Activated T-cell treated with anti-CD3 and anti-CD28 coated beads, Interleukin-2, amount 50 U/mL, for 1 hour (primary cell): Measurements from ENCODE around the gene BSG.

Experiments used
- DNase-seq: peaks from one replicate; pipeline ENCODE4 v3.0.0-alpha.2; 2020

BSG gene

DNA sequence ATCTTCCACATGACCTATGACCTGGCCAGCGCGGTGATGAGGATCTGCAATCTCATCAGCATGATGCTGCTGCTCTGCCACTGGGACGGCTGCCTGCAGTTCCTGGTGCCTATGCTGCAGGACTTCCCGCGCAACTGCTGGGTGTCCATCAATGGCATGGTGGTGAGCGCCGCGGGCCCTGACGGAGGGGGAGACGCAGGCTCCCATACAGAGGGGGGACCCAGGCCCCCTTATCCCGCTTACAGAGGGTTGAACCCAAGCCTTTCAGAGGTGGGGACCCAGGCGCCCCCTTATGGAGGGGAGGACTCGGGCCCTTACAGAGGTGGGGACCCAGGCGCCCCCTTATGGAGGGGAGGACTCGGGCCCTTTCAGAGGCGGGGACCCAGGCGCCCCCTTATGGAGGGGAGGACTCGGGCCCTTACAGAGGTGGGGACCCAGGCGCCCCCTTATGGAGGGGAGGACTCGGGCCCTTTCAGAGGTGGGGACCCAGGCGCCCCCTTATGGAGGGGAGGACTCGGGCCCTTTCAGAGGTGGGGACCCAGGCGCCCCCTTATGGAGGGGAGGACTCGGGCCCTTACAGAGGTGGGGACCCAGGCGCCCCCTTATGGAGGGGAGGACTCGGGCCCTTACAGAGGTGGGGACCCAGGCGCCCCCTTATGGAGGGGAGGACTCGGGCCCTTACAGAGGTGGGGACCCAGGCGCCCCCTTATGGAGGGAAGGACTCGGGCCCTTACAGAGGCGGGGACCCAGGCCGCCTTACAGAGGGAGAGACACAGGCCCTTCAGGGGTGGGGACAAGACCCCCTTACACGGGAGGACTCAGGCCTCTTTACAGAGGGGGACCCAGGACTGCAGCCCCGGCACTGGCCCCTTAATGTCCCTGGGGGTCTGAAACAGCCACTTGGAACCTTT, 32.9 kb downstream of the BSG start:
- DNase-seq, result peak; percentile 31

DNA sequence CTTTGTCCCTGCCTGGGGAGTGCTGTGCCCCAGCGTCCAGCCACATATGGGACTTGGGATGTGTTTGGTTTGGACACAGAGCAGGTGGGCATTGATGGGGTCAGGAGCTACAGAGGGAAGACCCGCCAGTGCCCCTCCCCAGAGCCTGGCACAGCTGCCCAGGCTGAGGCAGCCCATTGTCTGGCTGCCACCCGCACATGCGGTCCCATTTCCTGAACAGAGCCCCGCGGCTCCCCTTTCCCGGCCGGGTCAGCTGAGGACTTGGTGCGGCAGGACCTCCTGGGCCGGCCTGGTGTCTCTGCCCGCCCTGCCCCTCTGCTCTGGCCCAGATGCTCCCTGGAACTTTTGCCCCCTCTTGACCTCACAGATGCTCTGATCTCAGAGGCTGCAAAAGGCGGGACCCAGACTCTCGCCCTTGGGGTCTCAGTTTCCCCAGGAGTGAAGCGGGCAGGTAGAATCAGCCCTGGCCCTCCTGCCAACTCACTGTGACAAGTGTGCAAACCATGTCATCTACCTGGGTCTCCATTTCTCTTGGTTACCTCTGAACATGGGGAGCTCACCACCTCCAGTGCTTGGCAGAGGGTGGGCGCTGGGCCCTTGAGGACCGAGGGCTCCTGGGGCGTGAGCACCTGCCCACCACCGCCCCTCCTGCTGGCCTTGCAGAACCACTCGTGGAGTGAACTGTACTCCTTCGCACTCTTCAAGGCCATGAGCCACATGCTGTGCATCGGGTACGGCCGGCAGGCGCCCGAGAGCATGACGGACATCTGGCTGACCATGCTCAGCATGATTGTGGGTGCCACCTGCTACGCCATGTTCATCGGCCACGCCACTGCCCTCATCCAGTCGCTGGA, 35.1 kb downstream of the BSG start:
- DNase-seq, result no peak

DNA sequence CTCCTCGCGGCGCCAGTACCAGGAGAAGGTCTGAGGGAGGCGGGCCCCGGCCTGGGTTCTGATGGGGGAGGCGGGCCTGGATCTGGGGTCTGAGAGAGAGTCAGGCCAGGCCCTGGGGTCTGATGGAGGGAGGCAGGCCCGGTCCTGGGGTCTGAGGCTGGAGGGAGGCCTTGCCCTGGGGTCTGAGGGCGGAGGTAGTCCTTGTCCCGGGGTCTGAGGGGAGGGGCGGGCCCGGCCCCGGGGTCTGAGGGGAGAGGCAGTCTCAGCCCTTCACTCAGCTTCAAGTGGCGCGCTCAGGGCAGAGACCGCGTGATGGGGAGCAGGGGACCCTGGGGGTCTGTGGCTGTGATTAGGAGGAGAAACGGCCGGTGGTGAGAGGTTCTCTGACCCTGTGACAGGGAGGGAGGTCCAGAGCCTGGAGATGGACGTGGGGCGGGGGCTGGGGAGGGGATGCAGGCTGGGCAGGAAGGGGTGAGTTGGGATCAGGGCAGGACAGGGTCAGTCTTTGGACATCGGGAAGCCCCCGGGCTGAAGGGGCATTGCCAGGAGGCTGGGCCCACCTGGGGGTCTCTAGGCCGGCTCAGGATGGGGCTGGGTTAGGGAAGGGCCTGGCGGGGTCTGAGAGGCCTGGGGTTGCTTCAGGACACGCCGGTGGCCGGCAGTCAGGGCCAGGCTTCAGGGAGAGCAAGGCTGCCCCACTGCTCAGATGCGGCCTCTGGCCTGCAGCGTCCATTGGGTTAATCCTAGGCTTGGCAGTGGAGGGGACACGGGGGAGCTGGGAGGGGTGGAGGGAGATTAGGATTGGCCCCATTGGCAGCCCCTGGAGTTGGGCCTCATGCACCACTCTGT, 36.0 kb downstream of the BSG start:
- no peak for DNase-seq

DNA sequence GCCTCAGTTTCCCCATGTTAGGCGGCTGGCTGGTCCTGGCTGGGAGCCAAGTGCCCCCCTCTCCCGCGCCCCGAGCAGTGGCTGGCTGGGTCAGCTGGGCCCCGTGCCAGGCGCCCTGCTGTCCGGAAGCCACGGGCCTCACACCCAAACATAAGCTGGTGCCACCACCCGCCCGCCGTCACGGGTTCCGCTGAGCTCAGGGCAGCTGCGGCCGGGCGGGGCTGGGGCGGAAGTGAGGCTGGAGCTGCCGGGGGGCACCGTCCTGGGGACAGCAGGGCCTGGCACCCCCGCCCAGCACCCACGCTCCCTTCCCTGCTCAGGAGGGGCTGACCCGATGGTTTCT, 36.6 kb downstream of the BSG start:
- DNase-seq, result no peak

DNA sequence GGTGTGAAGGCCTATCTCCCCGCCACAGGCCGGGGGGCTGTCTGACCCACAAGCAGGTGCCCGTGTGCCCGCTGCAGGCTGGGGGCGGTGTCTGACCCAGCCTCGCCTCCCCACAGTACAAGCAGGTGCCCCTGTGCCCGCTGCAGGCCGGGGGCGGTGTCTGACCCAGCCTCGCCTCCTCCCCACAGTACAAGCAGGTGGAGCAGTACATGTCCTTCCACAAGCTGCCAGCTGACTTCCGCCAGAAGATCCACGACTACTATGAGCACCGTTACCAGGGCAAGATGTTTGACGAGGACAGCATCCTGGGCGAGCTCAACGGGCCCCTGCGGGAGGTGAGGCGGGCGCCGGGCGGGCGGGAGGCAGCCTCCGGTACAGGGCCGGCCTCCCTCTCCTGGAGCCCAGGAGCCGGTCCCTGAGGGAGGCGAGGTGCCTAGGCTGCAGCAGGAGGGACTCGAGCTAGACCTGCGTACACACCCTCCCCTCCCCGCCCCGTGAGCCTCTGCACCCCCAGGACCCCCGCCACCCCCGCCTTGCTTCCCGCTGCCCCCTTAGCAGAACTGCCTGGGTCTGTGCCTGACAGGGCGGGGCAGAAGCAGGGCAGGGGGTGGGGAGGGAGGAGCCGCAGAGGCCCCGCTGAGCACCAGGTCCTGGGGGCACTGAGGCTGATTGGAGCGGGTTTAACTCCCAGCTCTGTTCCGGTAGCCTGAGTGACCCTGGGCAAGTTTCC, 37.8 kb downstream of the BSG start:
- peak; percentile 53 for DNase-seq

DNA sequence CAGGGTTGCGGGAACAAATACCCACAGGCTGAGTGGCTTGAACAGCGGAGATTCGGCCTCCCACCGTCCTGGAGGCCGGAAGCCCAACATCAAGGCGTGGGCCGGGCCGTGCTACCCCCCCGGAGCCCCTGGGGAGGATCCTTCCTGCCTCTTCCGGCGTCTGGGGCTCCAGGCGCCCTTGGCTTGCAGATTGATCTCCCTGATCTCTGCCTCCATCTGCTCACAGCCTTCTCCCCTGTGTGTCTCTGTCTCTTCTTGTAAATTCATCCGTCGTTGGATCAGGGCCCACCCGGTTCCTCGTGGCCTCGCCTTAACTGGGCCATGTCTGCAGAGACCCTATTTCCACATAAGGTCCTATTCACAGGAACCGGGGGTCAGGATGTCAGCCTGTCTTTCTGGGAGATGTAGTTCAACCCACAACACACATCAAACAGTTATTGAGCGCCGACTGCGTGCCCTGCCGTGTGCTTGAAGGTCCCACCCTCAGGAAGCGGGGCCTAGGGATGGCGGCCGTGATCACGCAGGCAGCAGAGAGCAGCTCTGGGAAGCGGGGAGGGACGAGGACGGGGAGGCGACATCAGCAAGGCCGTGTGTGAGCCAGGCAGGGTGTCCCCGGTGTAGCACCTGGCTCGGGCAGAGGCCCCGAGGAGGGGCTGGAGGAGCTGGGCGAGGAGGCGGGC, 38.5 kb downstream of the BSG start:
- DNase-seq, result peak; percentile 66

DNA sequence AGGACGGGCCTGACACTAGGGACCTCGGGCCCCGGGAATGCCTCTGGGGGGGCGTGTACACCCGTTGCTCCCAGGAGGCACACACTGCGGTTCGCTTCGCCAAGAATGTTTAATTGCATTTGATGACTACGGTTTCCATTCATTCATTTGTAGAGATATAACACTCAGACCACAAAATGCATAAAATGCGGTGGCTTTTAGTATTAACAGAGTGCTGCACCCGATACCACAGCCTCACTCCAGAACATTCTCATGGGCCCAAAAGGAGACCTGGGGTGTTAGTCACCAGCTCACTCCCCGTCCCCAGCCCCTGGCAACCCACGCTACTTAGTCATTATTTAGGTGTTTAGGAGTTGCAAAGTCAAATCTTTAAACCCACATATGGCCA, 39.1 kb downstream of the BSG start:
- peak; percentile 54 for DNase-seq

DNA sequence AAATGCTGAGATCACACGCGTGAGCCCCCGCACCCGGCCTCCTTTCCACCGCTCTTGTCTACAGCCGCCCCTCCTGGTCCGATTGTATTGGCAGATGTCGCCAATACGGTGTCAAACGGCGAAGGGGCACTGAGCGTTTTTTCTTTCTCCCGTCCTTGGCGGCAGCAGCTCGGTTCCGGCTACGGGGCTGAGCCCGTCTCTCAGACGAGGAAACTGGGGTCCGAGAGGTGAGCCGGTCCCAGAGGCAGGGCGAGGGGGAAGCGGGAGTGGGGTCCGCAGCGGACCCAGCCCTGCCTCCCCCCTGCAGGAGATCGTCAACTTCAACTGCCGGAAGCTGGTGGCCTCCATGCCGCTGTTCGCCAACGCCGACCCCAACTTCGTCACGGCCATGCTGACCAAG, 40.5 kb downstream of the BSG start:
- DNase-seq, result no peak

DNA sequence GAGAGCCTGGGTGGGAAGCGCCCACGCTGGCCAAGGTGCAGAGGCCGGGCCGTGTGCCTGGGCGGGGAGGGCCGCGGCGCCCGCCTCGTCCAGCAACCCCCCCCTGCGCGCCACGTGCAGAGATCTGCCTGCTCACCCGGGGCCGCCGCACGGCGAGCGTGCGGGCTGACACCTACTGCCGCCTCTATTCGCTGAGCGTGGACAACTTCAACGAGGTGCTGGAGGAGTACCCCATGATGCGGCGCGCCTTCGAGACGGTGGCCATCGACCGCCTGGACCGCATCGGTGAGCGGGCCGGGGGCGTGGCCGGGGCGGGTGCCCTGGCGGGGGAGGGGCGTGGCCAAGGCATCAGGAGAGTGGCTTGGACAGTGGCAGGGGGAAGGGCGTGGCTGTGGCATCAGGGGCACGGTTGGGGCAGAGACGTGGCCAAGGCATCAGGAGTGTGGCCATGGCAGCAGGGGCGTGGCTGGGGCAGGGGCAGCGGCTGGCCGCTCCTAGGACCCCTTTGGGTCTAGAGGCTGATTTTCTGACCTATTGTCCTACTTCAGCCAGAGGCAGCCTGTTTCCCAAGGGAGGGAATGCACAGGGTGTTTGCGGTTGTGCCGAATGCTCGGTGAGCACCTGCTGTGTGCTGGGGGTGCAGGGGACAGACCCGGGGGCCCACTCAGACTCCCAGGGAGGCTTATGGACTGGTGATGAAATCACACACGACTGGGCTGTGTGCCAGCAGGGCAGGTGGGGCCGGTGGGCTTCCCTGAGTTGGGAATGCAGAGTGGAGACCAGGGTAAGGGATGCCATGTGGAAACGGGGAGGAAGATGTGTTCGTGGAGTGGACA, 41.6 kb downstream of the BSG start:
- no peak for DNase-seq

DNA sequence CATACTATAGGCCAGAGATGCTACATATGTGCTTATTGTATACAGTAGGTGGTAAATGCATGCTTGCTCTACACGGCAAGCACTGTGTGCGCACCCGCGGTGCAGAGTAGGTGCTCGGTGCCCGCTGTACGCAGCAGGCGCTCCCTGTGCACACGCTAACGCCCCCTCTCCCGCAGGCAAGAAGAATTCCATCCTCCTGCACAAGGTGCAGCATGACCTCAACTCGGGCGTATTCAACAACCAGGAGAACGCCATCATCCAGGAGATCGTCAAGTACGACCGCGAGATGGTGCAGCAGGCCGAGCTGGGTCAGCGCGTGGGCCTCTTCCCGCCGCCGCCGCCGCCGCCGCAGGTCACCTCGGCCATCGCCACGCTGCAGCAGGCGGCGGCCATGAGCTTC, 43.2 kb downstream of the BSG start:
- DNase-seq, result no peak

DNA sequence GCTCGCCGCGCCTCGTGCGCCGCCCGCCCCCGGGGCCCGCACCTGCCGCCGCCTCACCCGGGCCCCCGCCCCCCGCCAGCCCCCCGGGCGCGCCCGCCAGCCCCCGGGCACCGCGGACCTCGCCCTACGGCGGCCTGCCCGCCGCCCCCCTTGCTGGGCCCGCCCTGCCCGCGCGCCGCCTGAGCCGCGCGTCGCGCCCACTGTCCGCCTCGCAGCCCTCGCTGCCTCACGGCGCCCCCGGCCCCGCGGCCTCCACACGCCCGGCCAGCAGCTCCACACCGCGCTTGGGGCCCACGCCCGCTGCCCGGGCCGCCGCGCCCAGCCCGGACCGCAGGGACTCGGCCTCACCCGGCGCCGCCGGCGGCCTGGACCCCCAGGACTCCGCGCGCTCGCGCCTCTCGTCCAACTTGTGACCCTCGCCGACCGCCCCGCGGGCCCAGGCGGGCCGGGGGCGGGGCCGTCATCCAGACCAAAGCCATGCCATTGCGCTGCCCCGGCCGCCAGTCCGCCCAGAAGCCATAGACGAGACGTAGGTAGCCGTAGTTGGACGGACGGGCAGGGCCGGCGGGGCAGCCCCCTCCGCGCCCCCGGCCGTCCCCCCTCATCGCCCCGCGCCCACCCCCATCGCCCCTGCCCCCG, 43.8 kb downstream of the BSG start:
- DNase-seq, result no peak

DNA sequence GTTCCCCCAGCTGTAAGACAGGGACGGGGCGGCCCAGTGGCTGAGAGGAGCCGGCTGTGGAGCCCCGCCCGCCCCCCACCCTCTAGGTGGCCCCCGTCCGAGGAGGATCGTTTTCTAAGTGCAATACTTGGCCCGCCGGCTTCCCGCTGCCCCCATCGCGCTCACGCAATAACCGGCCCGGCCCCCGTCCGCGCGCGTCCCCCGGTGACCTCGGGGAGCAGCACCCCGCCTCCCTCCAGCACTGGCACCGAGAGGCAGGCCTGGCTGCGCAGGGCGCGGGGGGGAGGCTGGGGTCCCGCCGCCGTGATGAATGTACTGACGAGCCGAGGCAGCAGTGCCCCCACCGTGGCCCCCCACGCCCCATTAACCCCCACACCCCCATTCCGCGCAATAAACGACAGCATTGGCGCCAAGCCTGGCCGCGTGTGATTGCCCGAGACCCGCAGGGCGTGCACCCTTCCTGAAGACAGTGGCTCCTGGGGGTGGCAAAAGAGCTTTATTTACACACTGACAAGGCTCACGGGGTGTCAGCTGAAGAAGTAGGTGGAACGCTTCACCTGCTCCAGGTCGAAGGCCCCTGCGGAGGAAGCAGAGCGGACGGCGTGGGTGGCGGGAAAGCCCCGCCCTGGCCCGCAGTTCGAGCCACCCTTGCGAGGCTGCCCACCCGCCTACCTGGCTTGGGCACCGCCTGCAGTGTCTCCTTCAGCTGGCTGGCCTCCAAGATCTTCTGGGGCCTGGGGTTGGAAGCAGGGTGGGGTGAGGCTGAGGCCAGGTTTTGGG, 44.5 kb downstream of the BSG start:
- DNase-seq, result no peak

DNA sequence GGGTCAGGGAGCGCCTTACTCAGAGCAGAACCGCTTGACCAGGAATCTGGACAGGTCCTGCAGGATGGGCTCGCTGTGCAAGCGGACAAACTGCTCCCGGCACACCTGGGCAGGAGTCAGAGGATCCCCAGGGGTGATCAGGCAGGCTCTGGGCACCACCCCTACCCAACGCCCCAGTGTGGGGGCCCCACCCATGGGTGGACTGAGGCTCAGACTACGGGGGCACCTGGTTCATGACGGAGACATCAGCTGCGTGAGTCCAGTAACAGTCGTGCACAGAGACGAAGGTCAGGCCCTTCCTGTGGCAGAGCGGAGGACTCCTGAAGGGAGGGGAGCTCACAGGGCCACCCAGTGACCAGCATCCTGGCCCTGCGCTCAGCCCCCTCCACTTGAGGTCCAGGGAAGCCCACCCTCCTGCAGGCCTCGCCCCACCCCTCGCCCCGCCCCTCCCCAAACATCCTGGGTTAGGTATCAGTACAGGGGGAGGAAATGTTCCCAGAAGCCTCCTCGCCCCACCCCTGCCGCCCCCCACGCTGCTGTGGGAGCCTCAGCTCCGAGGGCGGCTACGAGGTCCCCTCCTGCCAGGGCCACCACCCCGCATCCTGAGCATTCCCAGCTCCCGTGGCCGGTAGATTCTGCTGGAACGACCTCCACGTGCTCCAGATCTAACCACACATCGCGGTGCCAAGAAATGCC, 45.3 kb downstream of the BSG start:
- no peak for DNase-seq

DNA sequence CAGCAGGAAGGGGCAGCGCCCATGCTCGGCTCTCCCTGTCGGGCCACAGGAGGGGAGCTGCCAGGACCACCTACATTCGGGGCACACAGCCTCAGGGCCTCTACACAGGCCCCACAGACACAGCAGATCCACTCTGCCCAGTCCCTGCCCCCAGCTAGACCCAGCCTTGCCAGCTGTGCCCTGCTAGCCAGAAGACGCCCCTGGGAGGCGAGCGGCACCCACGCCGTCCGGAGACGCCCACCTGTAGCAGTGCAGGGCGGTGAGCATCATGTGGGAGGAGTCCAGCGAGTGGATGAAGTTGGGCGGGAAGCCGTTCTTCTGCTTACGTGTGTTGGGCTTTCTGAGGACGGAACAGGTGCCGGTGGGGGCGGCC, 45.8 kb downstream of the BSG start:
- DNase-seq, result no peak

DNA sequence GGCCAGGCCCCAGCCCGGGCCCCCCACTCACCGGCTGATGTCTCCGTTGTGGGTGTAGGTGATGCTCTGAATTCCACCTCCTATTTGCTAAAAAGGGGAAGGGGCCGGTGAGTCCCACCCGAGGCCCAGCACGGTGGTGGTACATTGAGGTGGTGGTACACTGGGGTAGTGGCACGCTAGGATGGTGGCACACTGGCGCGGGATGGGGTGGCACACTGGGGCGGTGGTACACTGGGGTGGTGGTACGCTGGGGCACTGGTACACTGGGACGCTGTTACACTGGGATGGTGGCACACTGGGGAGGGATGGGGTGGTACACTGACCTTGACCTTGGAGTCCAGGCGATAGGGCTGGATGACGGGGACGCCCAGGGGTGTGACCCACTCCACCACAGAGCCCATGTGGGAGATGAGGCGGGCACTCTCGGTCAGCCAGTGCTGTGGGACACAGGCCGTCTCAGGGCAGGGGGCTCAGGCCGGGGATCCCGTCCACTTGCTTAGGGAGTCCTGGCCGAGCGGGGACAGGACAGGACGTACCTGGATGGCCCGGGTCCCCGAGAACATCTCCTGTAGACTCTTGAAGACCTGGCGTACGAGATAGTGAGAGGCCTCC, 46.4 kb downstream of the BSG start:
- no peak for DNase-seq

DNA sequence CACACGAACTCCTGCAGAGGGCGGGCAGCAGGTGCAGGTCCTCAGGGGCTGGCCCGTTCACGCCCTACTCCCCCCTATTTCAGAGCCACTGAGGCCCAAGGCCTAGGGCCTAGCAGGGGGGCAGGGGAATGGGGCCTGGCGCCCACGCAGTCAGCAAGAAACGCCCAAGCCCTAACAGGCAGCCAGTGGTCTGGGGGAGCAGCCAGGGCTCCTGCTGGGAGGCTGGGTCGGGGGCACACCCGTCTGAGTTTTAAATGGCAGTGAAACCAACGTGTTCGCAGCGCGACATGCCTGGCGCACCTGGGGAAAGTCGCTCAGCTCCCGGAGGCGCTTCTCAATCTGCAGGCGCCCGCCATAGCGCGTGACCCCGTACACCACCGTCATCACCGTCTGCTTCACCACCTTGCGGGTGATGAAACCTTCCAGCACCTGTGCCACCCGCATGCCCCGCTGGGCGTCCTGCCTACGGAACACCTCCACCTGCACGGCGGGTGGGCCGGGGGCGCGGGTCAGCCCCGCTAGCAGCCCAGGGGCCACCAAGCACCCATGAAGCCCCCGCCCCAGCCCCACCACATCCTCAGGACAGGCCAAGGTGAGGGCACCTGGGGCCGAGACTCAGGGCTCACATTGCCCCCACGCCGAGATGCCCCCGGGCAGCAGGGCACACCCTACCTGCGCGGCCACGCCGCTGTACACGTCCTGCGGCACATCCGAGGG, 47.0 kb downstream of the BSG start:
- no peak for DNase-seq

DNA sequence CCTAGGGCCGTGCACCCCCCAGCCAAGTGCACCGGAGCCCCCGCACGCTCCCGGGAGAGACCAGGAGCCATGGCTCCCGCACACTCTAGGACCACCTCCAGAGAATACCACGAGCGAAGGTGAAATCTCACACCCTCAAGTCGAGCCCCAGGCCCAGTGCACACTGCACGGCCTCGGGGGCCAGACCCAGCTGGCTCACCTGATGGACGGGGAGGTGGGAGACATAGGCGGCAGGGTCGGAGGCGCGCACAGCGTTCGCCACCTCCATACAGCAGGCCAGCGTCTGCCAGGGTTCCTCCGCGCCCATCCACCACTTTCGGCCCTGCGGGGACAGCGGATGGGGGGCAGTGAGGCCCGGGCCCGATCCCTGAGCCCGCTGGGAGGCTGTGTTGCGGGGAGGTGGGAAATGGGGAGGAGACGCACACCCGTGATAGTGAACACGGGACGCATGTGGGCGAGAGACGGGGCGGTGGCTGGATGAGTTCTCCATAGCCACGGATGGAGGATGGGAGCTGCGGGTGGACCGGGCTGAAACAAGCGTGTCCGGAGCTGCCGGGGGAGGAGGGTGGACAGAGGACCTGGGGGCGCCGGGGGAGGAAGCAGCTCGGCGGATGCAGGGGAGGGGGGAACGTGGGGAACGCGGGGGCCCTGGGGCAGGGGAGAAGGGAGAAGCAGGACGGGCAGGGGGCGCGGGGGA, 47.9 kb downstream of the BSG start:
- no peak for DNase-seq
